IPS-11a (cell line): ENCODE data around the gene ADGRB2.
A peak's percentile ranks its signal among the peaks of the same experiment; 100 is the strongest.

ENCODE experiments used
- H3K4me3 ChIP-seq: one replicate; pipeline ENCODE4 v1.5.1; 2013; ENCODE audit warnings: low read depth, low read length, control low read depth

The ADGRB2 gene, protein sequence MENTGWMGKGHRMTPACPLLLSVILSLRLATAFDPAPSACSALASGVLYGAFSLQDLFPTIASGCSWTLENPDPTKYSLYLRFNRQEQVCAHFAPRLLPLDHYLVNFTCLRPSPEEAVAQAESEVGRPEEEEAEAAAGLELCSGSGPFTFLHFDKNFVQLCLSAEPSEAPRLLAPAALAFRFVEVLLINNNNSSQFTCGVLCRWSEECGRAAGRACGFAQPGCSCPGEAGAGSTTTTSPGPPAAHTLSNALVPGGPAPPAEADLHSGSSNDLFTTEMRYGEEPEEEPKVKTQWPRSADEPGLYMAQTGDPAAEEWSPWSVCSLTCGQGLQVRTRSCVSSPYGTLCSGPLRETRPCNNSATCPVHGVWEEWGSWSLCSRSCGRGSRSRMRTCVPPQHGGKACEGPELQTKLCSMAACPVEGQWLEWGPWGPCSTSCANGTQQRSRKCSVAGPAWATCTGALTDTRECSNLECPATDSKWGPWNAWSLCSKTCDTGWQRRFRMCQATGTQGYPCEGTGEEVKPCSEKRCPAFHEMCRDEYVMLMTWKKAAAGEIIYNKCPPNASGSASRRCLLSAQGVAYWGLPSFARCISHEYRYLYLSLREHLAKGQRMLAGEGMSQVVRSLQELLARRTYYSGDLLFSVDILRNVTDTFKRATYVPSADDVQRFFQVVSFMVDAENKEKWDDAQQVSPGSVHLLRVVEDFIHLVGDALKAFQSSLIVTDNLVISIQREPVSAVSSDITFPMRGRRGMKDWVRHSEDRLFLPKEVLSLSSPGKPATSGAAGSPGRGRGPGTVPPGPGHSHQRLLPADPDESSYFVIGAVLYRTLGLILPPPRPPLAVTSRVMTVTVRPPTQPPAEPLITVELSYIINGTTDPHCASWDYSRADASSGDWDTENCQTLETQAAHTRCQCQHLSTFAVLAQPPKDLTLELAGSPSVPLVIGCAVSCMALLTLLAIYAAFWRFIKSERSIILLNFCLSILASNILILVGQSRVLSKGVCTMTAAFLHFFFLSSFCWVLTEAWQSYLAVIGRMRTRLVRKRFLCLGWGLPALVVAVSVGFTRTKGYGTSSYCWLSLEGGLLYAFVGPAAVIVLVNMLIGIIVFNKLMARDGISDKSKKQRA (N-terminal part only)

DNA sequence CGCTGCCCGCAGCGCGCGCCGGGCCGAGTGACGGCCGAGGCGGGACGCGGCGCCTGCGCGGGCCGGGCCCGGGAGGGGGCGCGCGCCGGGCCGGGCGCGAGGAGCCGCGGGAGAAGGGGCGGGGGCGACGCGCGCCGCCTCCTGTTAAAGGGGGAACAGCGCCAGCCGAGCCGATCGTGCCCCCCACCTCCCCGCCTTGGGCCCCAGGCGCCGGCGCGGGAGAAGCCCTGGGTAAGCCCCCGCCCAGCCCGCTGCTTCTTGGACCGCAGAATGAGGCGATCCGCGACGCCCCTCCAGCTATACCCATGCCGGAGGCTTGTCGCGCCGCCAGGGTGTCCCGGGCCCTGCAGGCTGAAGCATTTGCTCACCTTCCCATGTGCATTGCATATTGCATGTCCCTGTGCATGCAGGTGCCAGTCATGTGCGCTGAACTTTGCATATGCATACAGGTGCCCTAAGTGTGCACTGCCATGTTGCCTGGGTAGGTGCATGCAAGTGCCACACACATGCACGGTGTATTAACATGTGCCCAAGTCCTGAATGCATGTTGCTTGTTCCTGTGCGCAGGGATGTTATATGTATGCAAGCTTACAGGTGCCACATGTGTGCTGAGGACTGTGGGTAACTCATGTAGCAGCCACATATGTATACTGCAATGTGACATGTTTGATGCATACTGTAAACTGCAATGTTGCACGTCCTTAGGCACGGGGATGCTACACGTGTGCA is at the start of gene ADGRB2:
TSS of gene ADGRB2 (minus strand) at position 29 of the 729 bp plus-strand sequence. CDS start 7,119 bp downstream, outside the sequence.
- peak within 1 kb of the TSS; percentile 47 for H3K4me3 ChIP-seq

DNA sequence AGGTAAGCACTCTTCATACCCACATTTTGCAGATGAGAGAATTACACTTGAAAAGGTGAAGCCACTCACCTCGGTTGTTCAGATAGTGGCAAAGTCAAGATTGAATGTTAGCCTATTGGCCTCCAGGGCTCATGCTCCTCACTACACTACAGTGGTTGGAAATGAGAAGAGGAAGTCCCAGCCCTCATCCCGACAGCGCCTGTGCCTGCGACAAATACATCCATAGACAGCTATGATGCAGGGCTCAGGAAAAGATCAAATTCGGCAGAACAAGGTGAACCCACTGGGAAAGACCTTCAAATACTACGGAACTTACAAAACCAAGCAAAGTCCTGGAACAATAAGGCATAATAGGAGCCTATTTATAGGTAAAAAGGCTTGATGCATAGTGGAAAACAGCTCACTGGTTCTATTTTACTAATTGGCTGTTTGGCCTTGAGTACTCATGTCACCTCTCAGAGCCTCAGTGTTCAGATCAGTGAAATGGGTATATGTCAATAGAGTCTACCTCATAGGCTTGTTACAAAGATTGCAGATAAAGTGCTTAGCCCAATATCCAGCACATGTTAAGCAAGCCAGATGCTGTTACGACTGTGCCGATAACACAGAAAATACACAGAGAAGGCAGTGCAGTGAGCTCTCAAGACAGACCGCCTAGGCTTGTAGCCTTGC is 48.2 kb upstream of the ADGRB2 start:
- no peak overlapping the region for H3K4me3 ChIP-seq

DNA sequence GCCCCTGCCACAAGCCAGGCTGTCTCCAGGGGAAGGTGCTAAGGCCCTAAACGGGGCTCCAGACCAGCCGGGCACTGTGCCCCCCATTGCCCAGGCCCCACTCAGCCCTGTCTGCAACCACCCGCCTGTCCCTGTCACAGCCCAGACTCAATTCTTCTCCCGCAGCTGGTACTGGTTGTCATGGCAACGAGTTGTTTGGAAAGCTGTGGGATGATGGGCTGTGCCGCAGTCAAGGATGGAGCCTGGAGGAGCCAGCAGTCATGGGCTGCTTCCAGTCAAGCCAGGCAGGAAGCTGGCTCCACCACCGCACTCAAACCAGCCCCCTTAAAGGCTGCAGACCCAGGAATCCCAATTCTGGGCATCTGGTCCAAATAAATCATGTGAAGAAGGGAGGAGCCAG is 47.5 kb upstream of the ADGRB2 start:
- no peak overlapping the region for H3K4me3 ChIP-seq

DNA sequence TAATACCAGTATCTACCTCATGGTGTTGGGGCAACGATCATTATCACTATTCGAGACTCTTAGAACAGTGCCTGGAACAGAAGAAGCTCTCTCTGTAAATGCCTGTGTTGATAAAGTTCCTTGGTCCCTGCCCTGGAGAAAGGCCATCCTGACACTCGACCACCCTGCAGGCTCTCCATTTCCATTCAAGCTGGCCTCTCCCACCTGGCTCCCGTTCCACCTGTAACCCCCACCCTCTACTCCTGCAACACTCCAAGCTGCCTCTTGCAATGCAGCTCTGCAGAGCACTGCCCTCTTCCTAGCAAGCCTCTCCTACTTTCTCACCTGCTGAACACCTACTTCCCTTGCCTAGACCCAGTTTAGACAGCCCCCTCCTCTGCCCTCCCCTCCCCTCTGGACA is 45.6 kb upstream of the ADGRB2 start:
- no peak overlapping the region for H3K4me3 ChIP-seq

DNA sequence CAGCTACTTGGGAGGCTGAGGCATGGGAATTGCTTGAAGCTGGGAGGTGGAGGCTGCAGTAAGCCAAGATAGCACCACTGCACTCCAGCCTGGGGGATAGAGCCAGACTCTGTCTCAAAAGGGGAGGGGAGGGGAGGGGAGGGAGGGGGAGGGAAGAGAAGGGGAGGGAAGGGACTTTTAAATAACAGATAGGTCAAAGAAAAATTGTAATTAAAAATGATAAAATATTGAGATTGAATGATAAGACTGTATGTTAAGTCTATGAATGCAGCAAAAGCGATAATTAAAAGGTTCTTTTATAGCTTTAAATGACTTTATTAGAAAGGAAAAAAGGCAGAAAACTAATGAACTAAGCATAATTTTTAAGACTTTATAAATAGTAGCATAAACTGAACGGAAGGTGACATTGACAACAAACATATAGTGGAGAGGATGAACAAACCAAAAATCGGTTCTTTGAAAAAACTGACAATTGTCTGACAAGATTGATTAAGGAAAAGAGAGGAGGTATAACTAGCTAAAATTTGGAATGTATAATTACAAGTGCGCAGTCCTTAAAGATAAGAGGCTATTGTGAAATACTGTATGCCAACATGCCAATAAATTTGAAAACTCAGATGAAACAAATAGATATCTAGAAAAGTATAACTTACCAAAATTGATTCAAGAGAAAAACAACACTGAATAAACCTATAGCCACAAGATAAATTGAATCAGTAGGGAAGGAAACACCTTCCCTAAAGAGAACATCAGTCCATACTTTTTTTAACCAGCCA is 43.3 kb upstream of the ADGRB2 start:
- no peak overlapping the region for H3K4me3 ChIP-seq

DNA sequence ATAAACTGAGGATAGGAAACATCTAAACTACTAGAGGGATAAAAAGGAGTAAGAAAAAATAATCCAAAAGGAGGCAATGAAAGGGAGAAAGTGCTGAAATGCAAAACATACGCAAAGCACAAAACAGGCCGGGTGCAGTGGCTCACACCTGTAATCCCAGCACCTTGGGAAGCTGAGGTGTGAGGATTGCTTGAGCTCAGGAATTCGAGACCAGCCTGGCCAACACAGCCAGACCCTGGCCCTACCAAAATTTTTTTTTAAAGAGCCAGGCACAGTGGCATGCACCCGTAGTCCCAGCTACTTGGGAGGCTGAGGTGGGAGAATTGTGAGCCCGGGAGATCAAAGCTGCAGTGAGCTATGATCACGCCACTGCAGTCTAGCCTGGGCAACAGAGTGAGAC is 41.2 kb upstream of the ADGRB2 start:
- no peak overlapping the region for H3K4me3 ChIP-seq

DNA sequence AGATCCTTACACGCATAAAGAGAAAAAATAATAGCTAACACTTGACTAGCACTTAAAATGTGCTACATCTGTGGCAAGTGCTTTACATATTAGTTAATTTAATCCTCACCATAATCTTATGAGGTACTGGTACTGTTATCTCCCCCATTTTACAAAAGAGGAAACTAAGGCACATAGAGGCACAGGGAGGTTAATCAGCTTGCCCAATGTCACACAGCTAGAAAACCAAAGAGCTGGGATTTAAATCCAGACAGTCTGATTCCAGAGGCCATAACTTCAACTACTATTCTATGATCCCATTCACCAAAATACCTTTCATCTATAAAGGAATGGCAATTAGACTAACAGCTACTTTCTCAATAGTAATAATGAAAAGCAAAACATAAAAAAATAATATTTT is 40.0 kb upstream of the ADGRB2 start:
- no peak overlapping the region for H3K4me3 ChIP-seq

DNA sequence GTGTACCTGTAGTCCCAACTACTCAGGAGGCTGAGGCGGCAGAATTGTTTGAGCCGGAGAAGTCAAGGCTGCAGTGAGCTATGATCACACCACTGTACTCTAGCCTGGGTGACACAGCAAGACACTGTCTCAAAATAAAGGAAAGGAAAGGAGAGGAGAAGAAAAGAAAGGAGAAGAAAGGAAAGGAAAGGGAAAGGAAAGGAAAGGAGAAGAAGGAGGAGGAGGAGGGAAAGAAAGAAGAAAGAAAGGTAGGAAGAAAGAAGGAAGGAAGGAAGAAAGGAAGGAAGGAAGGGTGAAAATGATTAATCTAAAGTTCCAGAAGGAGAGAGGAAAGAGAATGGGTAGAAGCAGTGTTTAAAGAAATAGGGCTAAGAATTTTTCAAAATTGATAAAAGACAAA is 39.5 kb upstream of the ADGRB2 start:
- no peak overlapping the region for H3K4me3 ChIP-seq

DNA sequence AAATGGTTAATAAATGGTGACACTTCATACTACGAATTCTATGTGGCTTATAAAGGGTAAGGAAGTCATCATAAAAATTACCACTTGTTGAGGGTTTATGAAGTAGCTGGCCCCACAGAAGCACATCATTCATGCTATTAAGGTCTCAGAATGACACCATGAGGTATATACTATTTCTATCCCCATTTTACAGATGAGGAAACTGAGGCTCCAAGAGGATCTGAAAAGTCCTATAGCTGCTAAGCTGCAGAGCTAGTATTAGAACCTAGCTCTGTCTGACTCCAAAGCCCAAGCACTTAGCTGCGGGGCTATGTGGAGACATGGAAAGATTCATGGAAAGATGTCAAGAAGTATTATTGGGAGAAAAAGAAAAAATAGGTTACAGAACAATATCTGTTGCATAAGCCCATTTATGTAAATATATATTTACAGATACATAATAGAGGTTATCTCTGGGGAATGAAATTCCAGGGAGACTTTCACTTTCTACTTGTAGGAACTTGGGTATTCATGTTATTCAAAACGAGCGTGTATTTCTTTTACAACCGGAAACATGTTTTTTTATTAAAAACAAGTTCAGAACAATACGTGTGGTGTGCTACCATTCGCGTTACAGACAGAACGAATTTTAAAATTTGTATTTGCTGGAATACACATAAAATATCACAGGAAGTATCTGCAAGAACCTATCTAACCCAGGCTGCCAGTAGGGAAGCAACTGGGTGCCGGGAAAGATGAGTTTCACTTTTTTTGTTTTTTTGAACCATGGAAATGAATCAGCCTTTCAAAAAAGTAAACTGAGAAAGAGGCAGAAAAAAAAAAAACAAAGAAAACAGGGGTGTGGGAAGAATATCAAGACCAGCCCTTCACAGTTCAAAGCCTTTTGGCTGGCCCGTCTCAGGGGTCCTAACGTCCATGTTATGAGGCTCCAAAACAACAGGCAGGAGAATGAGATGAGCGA is 38.3 kb upstream of the ADGRB2 start:
- H3K4me3 ChIP-seq, result no peak overlapping the region

DNA sequence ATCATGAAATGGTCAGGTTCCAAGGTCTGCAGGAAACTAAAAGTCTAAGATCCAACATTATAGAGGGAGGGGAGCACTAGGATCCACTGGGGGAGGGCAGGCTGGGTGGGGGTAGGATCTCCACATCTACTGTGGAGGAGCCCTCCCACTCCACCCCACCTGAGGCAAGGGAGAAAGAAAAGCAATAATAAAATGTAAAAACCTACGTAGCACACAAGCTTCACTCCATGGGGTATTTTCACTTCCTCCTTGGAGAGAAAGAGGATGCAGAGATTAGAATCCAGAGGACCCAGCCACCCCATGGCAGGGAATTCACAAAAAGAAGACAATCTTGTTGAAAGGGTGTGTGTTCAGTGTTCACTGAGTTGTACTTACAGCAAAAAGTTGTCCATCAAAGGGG is 37.3 kb upstream of the ADGRB2 start:
- no peak overlapping the region for H3K4me3 ChIP-seq

DNA sequence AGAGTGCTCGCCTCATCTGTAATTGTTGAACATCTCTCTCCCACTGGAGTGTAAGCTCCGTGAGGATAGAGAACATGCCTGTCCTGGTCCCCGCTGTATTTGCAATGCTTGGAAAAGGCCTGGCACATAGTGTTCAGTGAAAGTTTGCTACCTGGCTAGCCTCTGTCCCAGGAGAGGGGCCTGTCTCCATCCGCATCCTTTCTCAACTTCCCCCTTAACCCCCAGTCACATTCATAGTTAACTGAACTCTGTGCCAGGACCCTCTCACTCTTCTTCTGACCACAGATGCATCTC is 36.5 kb upstream of the ADGRB2 start:
- no peak overlapping the region for H3K4me3 ChIP-seq

DNA sequence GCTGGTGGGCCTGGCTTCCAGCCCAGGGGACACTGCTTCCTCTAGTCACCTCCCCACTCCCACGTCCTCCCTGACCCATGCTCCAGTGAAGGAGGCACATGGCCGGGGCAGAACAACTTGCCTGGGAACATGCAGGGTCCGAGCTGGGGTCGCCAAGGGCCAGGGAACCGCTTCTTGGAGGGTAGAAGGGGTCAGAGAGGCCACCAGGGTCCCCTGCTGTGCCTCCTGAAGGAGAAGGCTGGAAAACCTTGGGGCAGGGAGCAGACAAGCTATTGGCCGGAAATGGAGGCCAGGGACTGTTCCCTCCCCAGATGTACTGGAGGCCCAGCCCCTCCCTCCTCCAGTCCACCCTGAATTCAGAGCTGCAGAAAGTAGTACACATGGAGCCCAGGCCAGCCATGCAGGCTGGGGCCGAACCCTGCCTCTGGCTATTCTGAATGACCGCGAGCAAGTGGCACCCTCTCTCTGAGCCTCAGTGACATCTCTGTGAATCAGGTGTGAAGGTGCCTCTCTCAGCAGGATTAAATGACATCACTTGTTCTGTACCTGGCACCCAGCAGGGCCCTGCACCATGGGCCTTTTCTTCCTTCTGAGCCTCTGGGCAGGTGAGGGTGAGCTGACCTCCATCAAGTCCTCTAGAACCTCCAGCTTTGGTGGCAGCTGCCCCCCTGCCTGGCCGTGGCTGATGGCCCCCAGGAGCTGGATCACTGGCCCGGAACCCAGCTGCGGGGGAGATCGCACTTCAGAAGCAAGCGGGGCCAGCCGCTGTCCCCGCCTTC is 35.9 kb upstream of the ADGRB2 start:
- no peak overlapping the region for H3K4me3 ChIP-seq

DNA sequence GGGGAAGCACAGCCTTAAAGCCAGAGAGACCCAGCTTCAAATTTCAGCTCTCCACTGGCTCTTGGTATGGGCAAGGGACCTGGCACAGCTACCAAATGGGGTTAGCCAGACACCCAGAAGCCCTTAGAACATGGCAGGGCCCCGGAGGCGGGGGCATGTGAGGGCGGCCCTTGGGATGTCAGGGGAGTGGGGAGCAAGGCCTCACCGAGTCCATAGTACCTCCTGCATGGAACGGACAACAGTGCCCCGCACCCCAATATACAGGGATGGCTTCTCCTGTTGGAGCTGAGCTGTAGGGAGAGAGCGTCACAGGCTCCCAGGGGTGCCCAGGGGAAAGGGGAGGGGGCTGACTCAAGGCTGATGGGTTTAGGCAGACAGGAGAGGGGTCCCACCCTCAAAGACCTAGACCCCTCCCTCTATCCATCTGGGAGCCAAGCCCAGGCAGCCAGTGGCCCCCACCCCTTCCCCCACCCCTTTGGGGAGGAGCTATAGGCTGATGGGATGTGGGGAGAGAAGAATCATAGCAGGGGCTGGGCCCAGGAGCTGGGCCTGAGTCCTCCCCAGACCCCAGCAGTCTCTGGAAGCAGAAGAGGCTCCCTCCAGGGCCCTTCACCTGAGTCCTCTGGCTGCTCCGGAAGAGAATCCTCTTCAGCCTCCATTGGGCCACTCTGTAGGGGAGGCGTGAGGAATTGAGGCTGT is 35.2 kb upstream of the ADGRB2 start:
- H3K4me3 ChIP-seq, result no peak overlapping the region

DNA sequence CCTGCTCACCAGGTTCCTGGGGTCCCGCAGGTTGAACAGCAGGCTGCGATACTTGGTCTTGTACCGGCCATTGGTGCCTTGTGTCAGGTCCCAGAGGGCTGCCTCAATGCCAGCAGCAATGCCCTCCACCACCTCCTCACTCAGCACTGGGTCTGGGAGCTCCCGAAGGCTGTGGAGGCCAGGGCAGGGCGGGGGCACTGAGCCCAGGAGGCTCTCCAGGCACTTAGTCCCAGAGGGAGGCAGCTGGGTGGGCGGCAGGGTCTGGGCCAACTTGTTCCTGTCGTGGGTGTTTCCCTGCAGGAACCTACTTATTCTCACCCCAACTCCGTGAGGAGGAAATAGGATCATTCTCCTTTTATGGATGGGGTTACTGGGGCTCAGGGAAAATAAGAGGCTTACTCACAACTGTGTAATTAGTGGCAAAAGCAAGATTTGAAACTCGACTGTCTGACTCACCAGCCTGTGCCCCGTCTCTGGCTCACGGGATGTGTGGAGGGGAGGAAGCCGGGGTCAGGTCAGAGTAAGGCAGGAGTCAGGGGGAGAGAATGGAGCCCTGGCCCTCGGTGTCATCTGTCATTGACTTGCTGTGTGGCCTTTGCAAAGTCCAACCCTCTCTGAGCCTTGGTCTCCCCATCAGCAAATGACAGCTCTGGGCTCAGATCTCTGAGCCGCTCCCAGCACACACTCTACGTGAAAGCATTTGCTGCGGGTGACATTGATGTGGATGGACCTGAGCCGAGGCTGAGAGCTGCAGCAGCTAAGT is 34.5 kb upstream of the ADGRB2 start:
- no peak overlapping the region for H3K4me3 ChIP-seq

DNA sequence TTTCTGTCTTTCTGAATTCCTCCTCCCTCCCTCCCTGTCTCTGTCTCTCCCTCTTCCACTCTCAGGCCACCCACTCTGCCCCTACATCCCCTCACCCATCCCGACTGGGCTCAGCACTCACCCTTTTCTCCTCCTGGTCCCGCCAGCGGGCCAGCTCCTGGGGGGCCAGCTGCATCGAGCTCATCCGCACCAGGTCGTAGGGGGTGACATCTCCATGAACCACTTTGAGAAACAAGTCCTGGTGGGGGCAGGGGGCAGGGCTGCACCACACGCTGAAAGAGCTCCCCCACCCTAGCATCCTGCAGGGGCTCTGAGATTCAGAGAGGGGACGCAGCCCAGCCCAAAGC is 33.9 kb upstream of the ADGRB2 start:
- H3K4me3 ChIP-seq, result no peak overlapping the region

DNA sequence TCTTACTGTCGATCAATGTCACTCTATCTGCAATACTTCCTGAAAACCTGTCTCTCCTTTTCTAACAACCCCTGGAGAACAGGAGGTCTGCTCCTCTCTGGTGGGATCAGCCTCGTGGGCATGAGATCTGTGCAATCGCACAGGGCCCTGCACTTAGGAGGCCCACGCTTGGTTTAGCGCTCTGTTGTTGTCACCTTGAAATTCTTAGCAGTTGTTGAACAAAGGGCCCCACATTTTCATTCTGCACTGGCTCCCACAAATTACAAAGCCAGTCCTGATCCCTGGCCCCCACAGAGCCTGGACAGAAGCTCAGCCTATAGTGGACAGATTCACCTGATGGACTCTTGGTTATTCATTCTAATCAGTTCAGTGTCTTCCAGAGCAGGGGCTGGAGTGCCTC is 33.1 kb upstream of the ADGRB2 start:
- H3K4me3 ChIP-seq, result no peak overlapping the region

DNA sequence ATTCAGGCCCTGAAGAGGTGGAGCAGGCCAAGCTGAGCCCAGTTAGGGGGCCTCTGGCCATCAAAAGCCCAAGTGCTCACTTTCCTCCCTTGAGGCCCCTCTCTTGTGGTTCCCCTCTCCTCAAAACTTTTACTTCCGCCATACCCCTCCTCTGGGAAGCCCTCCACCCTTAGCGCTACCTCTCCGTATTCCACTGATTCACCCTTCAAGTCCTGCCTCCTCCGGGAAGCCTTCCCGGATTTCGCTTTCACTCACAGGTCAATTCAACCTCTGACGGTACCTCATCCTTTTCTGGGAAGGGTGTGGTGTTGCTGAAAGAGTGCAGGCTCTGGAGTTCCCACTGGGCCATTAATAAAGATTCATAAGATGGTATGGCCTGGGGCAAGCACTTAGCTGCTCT is 32.6 kb upstream of the ADGRB2 start:
- H3K4me3 ChIP-seq, result no peak overlapping the region
